BLaER1 treated with 17β-estradiol and CSF1 and Interleukin-3, amounts not matched to agents 10 nM and 100 nM (cell line): ENCODE data around the gene NCKIPSD.
"Not testable (repeated sequence)": the region's sequence is repeated elsewhere in the genome, so short reads cannot be mapped to it uniquely, and the experiment has no call there.

Experiments
- H3K27ac ChIP-seq, 11 experiments: shearing (Covaris generic); formaldehyde crosslinking; 2 replicates each; pipeline ENCODE4 v1.8.1; 2022
- H3K27me3 ChIP-seq, 11 experiments: shearing (Covaris generic); formaldehyde crosslinking; 2 replicates each; pipeline ENCODE4 v1.8.1; 2022
- H3K36me3 ChIP-seq, 11 experiments: shearing (Covaris generic); formaldehyde crosslinking; 2 replicates each; pipeline ENCODE4 v1.8.1; 2022
- H3K4me1 ChIP-seq, 10 experiments: shearing (Covaris generic); formaldehyde crosslinking; 2 replicates each; pipeline ENCODE4 v1.8.1; 2022
- H3K4me2 ChIP-seq, 11 experiments: shearing (Covaris generic); formaldehyde crosslinking; 2 replicates each; pipeline ENCODE4 v1.8.1; 2022
- H3K4me3 ChIP-seq, 10 experiments: shearing (Covaris generic); formaldehyde crosslinking; 2 replicates each; pipeline ENCODE4 v1.8.1; 2022
- H3K9ac ChIP-seq, 11 experiments: shearing (Covaris generic); formaldehyde crosslinking; 2 replicates each; pipeline ENCODE4 v1.8.1; 2022
- H3K9me3 ChIP-seq, 11 experiments: shearing (Covaris generic); formaldehyde crosslinking; replicated peaks in 1 of 11; 2 replicates each; pipeline ENCODE4 v1.8.1; 2022
- H4K20me1 ChIP-seq, 11 experiments: shearing (Covaris generic); formaldehyde crosslinking; 2 replicates each; pipeline ENCODE4 v1.8.1; 2022
- Cebpa-rat ChIP-seq, 11 experiments: shearing (Covaris generic); IDR thresholded peaks; 2 replicates each; pipeline ENCODE4 v1.8.1; 2022

NCKIPSD gene

DNA sequence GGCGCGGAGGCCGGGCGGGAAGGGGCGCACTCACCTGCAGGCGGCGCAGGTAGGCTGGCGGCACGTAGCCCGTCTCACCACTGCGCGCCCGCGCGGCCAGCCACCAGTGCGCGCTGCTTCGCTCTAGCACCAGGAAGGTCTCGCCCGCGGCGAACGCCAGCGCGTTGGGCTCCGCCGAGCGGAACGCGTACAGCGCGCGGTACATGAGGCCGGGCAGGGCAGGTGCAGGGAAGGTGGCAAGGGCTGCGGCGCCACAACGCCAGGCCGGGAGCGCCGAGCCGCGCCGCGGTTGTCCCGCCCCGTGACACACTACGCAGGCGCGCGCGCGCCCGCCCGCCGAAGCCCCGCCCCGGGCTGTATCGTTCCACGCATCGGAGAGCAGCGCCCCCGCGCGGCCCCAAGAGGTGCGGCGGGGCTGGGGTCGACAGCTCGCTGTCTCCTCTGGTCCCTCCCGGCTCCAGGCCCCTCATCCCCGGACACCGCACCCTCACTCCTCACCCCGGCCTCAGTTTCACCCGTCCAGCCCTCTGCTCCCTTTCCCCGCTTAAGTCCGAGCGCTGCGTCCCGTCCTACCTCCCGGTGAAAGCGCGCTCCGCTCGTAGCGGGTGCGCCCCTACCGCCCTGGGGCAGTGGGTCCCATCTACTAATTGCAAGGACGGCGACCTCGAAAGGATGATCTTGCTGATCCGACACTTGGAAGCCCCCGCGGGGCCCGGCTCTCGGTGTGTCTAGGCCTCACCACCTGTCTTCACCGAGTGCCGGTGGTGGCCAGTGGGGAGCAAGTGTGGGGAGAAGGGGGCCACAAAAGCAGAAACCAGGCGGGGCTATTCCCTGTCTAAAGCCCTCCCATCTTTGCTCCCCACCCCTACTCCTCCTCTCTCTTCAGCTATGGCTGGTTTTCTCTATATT is at the start of gene NCKIPSD:
NCKIPSD (minus strand) TSS at position 313 of the 909 bp plus-strand sequence; CDS start at position 205, 108 bp downstream.
- H3K4me2 ChIP-seq, result peak within 1 kb of the TSS; percentile 93 to 99 (median 97)
- H3K9me3 ChIP-seq, result no peaks in the 10 kb centered on the region
- H3K4me3 ChIP-seq, result peak within 1 kb of the TSS; percentile 66 to 100 (median 88)
- peak within 1 kb of the TSS; percentile 38 to 78 (median 71); a peak in 21 of 22 replicates for H3K27ac ChIP-seq
- H3K36me3 ChIP-seq, result peaks cover 55 to 63% (median 62%) of the 10 kb centered on the region in 11 experiments
- H3K27me3 ChIP-seq, result no peaks in the 10 kb centered on the region
- H3K9ac ChIP-seq, result peak within 1 kb of the TSS; percentile 80 to 88 (median 82)
- H3K4me1 ChIP-seq, result peaks cover 45 to 62% (median 54%) of the 10 kb centered on the region in 10 experiments
- TF ChIP-seq Cebpa-rat (IDR thresholded peaks at IDR 0.05), result no peak
- H4K20me1 ChIP-seq, result peaks cover 22 to 86% (median 66%) of the 10 kb centered on the region in 11 experiments; a peak in 21 of 22 replicates

- H4K20me1 ChIP-seq, H3K36me3 ChIP-seq, H3K27ac ChIP-seq, H3K4me3 ChIP-seq, H3K27me3 ChIP-seq: not testable (repeated sequence)
- Histone ChIP-seq H3K4me1 (peaks cover 5 to 17% (median 11%) of the 10 kb centered on the region in 10 experiments; a peak in 15 of 20 replicates), H3K9ac (0 out of 22 replicates have a peak overlapping the region, but pooled peaks of 1 of the 11 experiments have one; percentile 21), H3K9me3 (peaks cover 0 to 10% (median 4%) of the 10 kb centered on the region in 11 experiments; a peak in 7 of 22 replicates), H3K4me2 (peak overlapping the region in 4 of 11 experiments; percentile 3 to 31 (median 14); a peak in 2 of 22 replicates)
Measured at GRCh38 chr3:48735075-48735767, 49.5 kb upstream of the NCKIPSD start.

DNA sequence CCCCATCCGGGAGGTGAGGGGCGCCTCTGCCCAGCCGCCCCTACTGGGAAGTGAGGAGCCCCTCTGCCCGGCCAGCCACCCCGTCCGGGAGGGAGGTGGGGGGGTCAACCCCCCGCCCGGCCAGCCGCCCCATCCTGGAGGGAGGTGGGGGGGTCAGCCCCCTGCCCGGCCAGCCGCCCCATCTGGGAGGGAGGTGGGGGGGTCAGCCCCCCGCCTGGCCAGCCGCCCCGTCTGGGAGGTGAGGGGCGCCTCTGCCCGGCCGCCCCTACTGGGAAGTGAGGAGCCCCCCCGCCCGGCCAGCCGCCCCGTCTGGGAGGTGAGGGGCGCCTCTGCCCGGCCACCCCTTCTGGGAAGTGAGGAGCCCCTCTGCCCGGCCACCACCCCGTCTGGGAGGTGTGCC is 48.8 kb upstream of the NCKIPSD start:
- H3K4me3 ChIP-seq, H3K4me2 ChIP-seq, H3K9ac ChIP-seq, H3K36me3 ChIP-seq, H3K27ac ChIP-seq, H4K20me1 ChIP-seq, H3K27me3 ChIP-seq: not testable (repeated sequence)
- Histone ChIP-seq H3K9me3 (peaks cover 0 to 10% (median 4%) of the 10 kb centered on the region in 11 experiments; a peak in 7 of 22 replicates), H3K4me1 (peaks cover 2 to 11% (median 7%) of the 10 kb centered on the region in 10 experiments; a peak in 15 of 20 replicates)

DNA sequence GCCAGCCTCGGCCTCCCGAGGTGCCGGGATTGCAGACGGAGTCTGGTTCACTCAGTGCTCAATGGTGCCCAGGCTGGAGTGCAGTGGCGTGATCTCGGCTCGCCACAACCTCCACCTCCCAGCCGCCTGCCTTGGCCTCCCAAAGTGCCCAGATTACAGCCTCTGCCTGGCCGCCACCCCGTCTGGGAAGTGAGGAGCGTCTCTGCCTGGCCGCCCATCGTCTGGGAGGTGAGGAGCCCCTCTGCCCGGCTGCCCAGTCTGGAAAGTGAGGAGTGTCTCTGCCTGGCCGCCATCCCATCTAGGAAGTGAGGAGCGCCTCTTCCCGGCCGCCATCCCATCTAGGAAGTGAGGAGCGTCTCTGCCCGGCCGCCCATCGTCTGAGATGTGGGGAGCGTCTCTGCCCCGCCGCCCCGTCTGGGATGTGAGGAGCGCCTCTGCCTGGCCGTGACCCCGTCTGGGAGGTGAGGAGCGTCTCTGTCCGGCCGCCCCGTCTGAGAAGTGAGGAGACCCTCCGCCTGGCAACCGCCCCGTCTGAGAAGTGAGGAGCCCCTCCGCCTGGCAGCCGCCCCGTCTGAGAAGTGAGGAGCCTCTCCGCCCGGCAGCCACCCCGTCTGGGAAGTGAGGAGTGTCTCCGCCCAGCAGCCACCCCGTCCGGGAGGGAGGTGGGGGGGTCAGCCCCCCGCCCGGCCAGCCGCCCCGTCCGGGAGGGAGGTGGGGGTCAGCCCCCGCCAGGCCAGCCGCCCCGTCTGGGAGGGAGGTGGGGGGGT is 48.2 kb upstream of the NCKIPSD start:
- Histone ChIP-seq H3K4me1 (peaks cover 0 to 10% (median 5%) of the 10 kb centered on the region in 10 experiments; a peak in 10 of 20 replicates), H3K9me3 (peaks cover 0 to 10% (median 4%) of the 10 kb centered on the region in 11 experiments; a peak in 7 of 22 replicates)
- H4K20me1 ChIP-seq, H3K36me3 ChIP-seq, H3K27ac ChIP-seq, H3K4me2 ChIP-seq, H3K9ac ChIP-seq, H3K27me3 ChIP-seq, H3K4me3 ChIP-seq: not testable (repeated sequence)

DNA sequence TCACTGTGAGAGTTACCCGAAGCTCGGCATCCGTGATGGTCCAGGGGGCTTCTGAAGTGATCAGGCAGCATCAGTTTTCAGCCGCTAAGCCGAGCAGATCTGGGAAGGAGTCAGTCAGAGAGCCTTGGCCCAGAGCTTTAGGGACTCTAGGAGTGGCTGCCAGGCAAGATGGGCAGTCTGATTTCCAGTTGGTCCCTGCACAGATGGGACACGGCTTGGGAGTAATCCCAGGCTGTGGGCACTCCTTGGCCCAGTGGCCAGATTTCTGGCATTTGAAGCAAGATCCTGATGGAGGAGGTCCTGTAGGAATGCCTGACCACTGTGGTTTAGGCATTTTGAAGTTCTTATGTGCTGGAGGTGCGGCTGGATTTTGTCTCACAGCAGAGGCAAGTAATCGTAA is 41.8 kb upstream of the NCKIPSD start:
- peaks cover 7 to 21% (median 16%) of the 10 kb centered on the region in 11 experiments for H3K9me3 ChIP-seq
- no peak overlapping the region for H3K4me2 ChIP-seq
- no peaks in the 10 kb centered on the region for H3K4me1 ChIP-seq
- no peaks in the 10 kb centered on the region for H3K36me3 ChIP-seq
- no peaks in the 10 kb centered on the region for H4K20me1 ChIP-seq
- no peaks in the 10 kb centered on the region for H3K27me3 ChIP-seq
- H3K9ac ChIP-seq, result no peak overlapping the region
- H3K27ac ChIP-seq, result no peak overlapping the region
- no peak for TF ChIP-seq Cebpa-rat (IDR thresholded peaks at IDR 0.05)
- no peak overlapping the region for H3K4me3 ChIP-seq

DNA sequence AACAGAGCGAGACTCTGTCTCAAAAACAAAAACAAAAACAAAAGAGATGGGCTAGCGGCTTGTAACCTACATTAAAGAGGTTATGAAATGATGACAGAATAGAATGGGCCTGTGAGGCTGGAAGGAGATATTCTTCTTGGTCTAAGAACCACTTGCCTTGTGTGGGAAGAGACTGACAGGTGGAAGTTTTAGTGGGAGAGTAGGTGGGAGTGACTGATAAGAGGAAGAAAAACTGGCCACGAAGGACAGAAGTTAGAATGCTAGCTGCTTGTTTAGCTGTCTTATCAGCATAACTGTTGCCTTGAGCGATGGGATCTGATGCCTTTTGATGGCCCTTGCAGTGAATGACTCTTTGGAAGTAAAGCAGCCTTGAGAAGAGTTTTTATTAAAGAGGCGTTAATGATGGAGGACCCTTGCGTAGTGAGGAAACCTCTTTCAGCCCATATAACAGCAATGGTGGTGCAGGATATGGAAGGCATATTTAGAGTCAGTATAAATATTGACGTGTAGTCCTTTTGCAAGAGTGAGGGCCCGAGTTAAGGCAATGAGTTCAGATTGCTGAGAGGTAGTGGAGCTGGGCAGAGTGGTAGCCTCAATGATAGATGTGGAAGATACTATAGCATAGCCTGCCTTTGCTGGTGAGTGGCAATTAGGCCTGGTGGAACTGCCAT is 39.6 kb upstream of the NCKIPSD start:
- not testable (repeated sequence) for H3K4me3 ChIP-seq, H3K27ac ChIP-seq, H4K20me1 ChIP-seq, H3K9ac ChIP-seq, H3K36me3 ChIP-seq, H3K27me3 ChIP-seq, H3K4me2 ChIP-seq, H3K4me1 ChIP-seq
- peaks cover 7 to 21% (median 16%) of the 10 kb centered on the region in 11 experiments for H3K9me3 ChIP-seq

GRCh38 chr3:48723725-48724124 is 38.0 kb upstream of the NCKIPSD start:
- TF ChIP-seq Cebpa-rat (IDR thresholded peaks at IDR 0.05), result no peak
- no peaks in the 10 kb centered on the region for H4K20me1 ChIP-seq
- H3K27me3 ChIP-seq, result no peaks in the 10 kb centered on the region
- H3K4me1 ChIP-seq, result no peaks in the 10 kb centered on the region
- H3K9ac ChIP-seq, result no peak overlapping the region
- peaks cover 7 to 21% (median 16%) of the 10 kb centered on the region in 11 experiments for H3K9me3 ChIP-seq
- H3K27ac ChIP-seq, result no peak overlapping the region
- H3K4me3 ChIP-seq, result no peak overlapping the region
- no peak overlapping the region for H3K4me2 ChIP-seq
- H3K36me3 ChIP-seq, result no peaks in the 10 kb centered on the region

DNA sequence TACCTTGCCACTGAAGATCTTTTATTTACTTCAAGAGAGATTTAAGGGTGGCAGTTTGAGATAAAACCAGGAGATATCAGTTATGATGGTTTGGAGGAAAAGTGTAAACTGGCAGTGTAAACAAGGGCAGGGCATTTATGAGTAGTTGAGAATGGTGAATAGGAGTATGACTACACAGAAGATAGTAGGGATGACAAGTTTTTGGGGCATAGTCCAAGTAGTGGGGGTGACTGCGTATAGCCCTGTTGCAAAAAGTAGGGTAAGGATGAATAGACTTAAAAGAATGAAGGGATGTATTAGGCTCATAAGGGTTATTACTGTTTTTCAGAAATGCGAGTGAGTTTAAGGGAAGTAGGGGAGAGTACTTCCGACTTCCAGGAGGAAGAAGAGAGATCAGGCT is 37.6 kb upstream of the NCKIPSD start:
- not testable (repeated sequence) for H3K4me3 ChIP-seq, H3K4me2 ChIP-seq, H4K20me1 ChIP-seq, H3K27ac ChIP-seq, H3K36me3 ChIP-seq, H3K27me3 ChIP-seq, H3K4me1 ChIP-seq, H3K9ac ChIP-seq
- peaks cover 7 to 21% (median 16%) of the 10 kb centered on the region in 11 experiments for H3K9me3 ChIP-seq
